Activated CD4-positive, alpha-beta T cell treated with anti-CD3 and anti-CD28 coated beads for 4 hours (primary cell): ENCODE results near the gene ADORA2A.

ENCODE experiments used
- DNase-seq, 2 donors: peaks; one replicate each; pipeline ENCODE4 v3.0.0-alpha.2; 2020

Gene ADORA2A

GRCh38 chr22:24427500-24428164, at the start of gene ADORA2A:
Gene ADORA2A, plus strand, starts transcription at chr22:24427599. Its CDS starts 5,806 bp downstream, at chr22:24433405.
- DNase-seq, result peak; percentile 81 to 86

GRCh38 chr22:24379536-24379935, 47.9 kb upstream of the ADORA2A start:
- no peak for DNase-seq

DNA sequence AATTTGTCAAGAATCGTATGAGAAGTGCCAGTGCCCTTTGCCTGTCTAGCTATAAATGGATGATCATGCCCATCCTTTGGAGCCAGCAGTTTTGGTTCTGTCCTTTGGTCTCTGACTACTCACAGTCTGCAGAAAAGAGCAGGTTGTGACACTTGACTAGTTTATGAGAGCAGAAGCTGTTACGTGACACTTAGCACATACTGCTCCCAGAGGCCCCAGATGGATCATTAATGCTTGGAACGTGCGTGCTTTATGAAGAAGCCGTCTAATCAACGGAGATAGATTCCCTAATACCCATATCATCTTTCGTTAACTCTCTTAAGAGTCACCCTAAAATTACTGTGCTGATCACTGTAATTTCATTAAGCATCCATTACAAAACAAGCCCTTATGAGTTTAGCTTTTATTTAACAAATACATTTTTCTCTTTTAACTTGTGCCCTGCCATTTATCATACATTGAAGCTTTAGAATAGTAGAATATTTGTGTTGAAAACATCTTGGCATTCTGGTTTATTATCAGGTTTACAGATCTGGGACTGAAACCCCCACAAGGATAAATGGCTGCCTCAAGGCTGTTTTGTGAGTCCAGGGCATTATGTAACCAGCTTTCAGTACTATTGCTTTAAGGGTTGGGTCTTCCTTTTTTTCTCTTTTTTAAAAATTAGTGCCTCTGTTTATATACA, 47.0 kb upstream of the ADORA2A start:
- no peak for DNase-seq

GRCh38 chr22:24380905-24381230, 46.5 kb upstream of the ADORA2A start:
- DNase-seq, result no peak

GRCh38 chr22:24383061-24383460, 44.3 kb upstream of the ADORA2A start:
- DNase-seq, result no peak

DNA sequence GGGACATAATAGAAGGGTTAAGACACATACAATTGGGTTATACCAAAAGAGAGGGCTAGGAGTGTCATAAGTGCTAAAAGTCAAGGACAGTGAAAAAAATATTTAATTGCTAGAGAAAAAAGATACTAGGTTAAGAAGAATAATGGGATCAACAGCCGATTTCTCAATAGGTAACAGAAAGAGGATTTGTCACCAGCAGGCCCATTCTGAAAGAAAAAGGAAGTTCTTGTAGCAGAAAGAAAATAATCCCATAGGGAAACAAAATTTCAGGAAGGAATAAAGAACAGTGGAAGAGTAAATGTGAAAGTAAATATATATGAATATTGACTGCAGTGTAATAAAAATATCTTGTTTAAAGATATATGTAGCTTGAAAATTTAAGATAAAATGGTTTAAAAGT, 43.3 kb upstream of the ADORA2A start:
- DNase-seq, result no peak

DNA sequence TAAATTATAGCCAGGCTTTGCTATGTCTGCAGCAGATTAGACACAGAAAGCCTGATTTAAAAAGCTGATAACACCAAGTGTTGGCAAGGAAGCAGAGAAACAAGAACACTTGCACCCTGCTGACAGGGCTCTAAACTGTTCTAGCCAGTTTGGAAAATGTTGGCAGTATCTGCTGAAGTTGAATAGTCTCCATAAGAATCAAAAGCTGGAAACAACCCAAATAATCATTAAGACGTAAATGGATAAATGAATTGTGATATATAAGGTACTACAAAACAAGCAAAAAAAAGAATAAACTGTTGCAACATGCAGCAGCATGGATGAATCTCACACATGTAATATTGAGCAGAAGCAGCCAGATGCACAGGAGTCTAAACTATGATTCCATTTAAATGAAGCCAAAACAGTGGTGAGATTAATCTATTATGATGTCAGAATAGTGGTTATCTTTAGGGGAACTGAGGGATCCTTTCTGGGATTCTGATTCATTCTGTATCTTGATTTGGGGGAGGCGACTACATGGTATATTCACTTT, 40.4 kb upstream of the ADORA2A start:
- DNase-seq, result no peak

DNA sequence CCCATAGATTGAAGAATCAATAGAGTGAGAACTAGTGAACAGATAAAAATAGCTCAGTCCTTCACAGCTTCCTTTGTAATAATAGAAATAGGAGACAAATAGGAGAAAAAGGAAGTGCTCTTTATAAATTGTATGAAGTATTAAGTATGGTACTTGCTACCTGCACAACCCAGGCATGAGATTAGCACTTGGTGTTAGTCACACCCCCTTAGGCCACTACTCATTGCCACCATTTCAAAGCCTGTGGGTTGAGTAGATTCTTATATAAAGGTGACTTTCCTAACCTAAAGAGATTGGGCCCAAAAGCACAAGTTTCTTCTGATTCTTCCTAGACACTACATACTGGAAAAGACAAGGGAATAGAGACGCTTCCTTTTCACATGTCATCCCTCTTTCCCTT, 37.7 kb upstream of the ADORA2A start:
- DNase-seq, result no peak

- no peak for DNase-seq
Measured at GRCh38 chr22:24390156-24390555, 37.2 kb upstream of the ADORA2A start.

DNA sequence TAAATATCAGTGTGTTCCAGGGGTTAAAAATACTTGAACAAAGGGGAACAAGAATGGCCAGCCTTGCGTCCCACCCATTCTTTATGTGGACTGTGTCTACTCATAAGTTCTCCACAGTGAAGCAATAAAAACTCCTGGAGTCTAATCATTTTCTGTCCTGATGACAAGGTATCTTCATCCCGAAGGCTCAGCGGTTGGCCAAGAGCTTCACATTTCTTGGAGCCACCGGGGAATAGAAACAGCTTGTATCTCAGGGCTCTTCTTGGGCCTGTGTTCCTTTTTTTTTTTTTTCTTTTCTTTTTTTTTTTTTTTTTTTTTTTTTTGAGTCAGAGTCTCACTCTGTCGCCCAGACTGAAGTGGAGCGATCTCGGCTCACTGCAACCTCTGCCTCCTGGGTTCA, 36.8 kb upstream of the ADORA2A start:
- no peak for DNase-seq

GRCh38 chr22:24391836-24392217, 35.6 kb upstream of the ADORA2A start:
- DNase-seq, result no peak

DNA sequence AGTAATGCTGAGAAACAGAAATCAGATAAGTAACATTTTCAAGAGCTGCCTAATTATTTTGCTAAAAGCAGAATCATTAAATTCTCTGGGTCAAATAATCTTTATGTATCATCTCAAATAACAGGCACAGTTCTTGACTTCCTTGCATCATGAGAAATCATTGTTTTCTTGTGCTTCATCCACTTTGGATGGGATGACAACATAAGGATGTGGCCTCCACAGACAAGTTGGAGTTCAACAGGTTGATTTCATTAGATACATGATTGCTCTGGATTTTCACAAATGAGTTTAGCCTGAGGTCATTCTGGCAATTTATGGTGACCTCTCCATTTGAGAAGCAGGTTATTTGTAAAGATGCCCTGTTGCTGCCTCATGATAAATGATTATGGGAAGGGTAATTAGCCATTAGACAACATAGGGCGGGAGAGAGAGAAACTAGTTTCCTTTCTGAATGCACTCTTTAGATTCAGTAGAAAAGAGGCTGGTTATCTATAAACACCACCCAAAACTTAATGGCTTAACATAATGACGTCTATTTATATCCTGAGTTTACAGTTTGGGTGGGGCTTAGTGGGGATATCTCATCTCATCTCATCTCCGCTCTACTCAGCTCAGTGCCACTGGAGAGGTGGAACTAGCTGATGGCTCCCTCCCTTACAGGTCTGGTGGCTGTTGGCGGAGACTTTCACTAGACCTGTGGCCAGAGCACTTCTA, 35.0 kb upstream of the ADORA2A start:
- DNase-seq, result no peak

DNA sequence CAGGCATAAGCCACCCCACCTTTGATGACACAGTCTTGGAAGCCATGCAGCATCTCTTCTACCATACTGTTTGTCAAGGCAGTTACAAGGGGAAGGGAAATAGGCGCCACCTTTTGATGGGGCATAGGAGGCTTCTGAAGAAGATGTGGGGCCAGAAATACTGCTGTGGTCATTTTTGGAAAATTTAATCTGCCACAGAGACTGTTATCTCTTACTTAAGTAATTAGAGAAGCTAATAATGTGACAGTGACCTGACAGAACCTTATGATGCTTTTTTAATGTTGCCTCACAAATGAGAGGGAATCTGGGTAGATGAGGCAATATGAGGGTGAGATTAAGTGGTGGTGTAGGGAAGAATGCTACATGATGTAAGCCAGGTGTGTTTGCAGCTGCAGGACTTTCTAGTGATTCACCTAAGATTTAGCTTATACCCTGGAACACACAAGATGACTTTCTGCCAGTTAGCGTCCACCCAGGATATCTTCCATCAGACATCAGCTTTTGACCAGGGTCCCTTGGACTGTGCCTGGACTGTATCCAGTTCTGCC, 34.3 kb upstream of the ADORA2A start:
- DNase-seq, result no peak

GRCh38 chr22:24393848-24394247, 33.6 kb upstream of the ADORA2A start:
- no peak for DNase-seq

DNA sequence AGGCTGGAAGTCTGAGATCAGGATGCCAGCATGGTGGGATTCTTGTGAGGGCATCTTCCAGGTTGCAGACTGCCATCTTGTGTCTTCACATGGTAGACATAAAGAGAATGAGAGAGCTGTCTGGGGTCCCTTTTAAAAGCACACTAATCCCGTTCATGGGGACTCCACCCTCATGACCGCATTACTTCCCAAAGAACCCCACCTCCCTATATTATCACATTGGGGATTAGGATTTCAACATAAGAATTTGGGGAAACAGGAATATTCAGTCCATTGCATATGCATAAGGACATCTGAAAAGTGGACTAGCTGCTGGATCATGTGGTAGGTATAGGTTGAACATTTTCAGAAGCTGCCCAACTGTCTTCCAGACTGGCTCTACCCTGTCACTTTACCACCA, 33.1 kb upstream of the ADORA2A start:
- no peak for DNase-seq

DNA sequence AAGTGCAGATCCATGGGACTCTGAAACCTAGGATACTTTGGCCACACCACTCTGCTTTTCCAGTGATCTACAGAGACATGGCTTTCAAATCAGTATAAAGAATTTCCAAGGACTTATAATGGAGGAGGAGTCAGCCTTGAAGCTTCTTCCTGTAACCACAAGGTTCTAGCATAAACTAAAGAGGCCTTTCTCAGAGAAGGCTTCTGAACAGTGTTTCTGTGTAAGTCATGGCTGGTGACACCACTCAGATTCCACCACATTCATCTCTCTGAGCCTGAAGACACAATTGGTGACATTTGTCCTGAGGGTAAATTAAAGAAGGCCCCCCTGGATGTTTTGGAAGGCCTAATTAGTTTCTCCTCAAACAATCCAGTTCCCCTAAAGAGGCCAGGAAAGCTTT, 29.0 kb upstream of the ADORA2A start:
- DNase-seq, result no peak

DNA sequence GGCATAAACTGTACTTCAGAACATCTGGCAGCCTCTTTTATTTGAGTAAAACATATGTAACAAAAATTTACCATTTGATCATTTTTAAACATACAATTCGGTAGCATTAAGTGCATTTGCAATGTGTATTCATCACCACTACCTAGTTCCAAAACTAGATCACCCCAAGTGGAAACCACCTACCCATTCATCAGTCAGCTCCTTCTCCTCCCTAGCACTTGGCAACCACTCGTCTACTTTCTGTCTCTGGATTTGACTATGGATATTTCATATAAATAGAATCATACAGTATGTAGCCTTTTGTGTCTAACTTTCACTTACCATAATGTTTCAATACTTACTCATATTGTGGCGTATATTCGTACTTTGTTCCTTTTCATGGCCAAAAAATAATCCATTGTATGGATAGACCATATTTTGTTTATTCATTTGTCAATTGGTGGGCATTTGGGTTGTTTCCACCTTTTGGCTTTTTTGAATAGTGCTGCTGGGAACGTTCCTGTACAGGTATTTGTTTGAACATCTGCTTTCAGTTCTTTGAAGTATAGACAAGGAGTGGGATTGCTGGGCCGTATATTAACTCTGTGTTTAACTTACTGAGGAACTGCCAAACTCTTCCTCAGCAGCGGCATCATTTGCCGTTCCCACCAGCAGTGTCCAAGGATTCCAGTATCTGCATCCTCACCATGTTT, 27.2 kb upstream of the ADORA2A start:
- DNase-seq, result no peak

DNA sequence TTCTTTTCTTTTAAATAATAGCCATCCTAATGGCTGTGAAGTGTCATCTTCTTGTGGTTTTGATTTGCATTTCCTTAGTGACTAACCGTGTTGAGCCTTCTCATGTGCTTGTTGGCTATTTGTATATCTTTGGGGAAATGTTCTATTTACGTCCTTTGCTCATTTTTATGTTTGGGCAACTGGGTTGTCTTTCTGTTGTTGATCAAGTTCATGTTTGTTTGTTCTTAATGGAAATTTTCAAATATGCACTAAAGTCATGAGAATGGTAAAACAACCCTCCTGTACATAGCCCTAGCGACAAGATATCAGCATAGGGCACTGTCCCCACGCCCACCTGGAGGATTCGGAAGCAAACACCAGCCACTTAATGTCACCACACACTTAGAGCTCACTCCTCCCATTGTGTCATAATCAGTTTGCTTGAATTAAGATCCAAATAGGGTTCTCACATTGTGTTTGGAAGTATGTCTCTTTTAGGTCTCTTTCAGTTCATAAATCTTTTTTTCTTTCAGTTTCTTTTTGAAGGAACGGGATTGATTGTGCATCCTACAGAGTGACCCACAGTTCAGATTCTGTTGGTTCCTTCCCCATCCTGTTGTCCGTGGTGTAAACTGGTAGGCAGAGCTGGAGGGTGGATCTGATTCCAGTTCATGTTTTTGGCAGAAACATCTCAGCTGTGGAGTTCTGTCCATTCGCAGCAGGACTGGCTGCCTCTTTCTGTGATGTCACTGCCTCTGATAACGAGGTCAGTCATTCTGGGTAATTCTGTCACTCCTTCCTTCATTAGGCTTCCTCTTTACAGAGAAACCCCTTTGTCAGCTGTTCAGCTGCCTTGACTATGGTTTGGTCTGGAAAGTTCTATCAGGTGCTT, 26.4 kb upstream of the ADORA2A start:
- DNase-seq, result no peak

DNA sequence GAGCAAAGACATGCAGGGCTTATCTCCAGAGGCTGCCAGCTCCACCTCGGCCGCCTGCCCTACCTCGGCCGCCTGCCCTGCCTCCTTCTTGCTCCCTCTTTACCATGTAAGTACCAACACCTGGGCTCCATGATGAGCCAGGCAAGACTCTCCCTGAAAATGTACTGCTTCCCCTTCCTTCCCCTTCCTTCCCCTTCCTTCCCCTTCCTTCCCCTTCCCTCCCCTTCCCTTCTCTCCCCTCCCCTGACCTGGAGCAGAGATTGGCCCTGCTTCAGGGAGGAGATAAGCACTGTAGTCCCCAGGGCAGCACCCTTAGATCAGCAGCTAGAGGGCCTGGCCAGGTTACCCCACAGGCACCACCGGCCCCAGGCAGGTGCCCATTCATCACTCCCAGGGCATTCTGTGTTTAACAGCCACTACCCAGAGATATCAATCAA, 25.4 kb upstream of the ADORA2A start:
- no peak for DNase-seq

- DNase-seq, result no peak
Measured at GRCh38 chr22:24402460-24403192, 24.8 kb upstream of the ADORA2A start.

DNA sequence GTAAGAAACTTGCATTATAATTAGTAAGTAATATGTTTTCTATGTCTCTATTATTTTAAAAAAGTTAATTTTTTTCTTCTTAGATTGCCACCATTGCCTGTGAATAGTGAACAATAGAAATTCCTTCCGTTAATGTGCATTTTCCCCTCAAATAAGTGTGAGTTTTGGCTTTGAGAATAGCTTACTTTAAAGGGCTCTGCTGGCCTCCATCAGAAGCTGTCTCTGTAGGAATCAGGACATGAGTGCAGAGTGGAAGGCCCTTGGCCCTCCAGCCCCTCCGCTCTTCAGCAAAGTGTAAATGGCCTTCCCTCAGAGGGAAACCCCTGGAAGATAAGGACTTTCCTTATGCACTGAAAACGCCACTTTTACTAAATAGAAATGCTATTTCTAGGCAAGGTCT, 24.1 kb upstream of the ADORA2A start:
- DNase-seq, result no peak
